ENCODE measurements around the gene DERA. TPM values are rescaled to one million over a fixed set of nuclear protein-coding genes. Genes with fewer than 3 reads are reported as not detected.

The DERA gene
- total and polyA plus RNA-seq, 2 of the 8 experiments (the other 6 are each of a cell fraction or from before 2014, with no cell fraction given) = 13.1 to 17.1 TPM

GRCh38 chr12:16076970-16077522 lies 165.9 kb downstream of the DERA start:
- Histone ChIP-seq H3K56ac (replicated peaks; ENCODE audit: insufficient read length, low read depth, low read length) (no peak overlapping the region), H3K23ac (ENCODE audit: insufficient read length) (no peak overlapping the region), H2BK12ac (ENCODE audit: low read depth, low read length) (no peak overlapping the region), H4K8ac (ENCODE audit: extremely low read depth, insufficient read depth, low read length) (no peak overlapping the region), H3K9ac (replicated peaks in 1 of 4; ENCODE audit: extremely low read depth in 1 of 4, low read depth in 3 of 4, low read length in 3 of 4) (no peak overlapping the region), H3K27me3 (replicated peaks in 1 of 4; ENCODE audit: control insufficient read depth in 3 of 4, extremely low read depth in 1 of 4, insufficient read depth in 3 of 4, low read length in 3 of 4) (no peaks in the 10 kb centered on the region), H3K23me2 (ENCODE audit: low read depth, low read length) (no peaks in the 10 kb centered on the region), H3K27ac (ENCODE audit: low read depth, low read length) (no peak overlapping the region), H3K4me1 (replicated peaks in 1 of 4; ENCODE audit: control insufficient read depth in 3 of 4, insufficient read depth in 4 of 4, low read length in 3 of 4) (no peaks in the 10 kb centered on the region), H3K4ac (replicated peaks; ENCODE audit: insufficient read length, low read depth, low read length) (no peak overlapping the region), H4K5ac (ENCODE audit: insufficient read length, low read depth, low read length) (no peak overlapping the region), H3K4me3 (ENCODE audit: extremely low read depth in 1 of 4, insufficient read depth in 2 of 4, low read depth in 3 of 4, low read length in 4 of 4) (no peak overlapping the region), H3K18ac (ENCODE audit: extremely low read depth, low read length) (no peak overlapping the region), H3K4me2 (ENCODE audit: insufficient read depth in 1 of 2, low read depth in 2 of 2, low read length in 2 of 2) (no peak overlapping the region), H2AFZ (ENCODE audit: low read length) (no peak overlapping the region), H3K9me3 (ENCODE audit: insufficient read depth in 2 of 2, low read depth in 1 of 2, low read length in 1 of 2) (no peaks in the 10 kb centered on the region), H2BK5ac (ENCODE audit: low read depth, low read length) (no peak overlapping the region; the same call in 1 of the 2 replicates), H4K20me1 (replicated peaks in 1 of 2; ENCODE audit: control insufficient read depth in 1 of 2, insufficient read depth in 2 of 2, low read length in 2 of 2) (no peaks in the 10 kb centered on the region), H3K79me2 (ENCODE audit: control insufficient read depth in 1 of 2, insufficient read depth in 2 of 2, low read length in 2 of 2) (no peaks in the 10 kb centered on the region), H2AK5ac (ENCODE audit: low read depth, low read length) (no peak overlapping the region), H2BK120ac (replicated peaks; ENCODE audit: low read depth, low read length) (no peak overlapping the region), H3K14ac (ENCODE audit: insufficient read length) (no peak overlapping the region), H2BK20ac (ENCODE audit: low read length) (no peak overlapping the region), H4K91ac (replicated peaks; ENCODE audit: insufficient read length, low read length) (no peak overlapping the region), H3K36me3 (ENCODE audit: control insufficient read depth in 2 of 4, insufficient read depth in 4 of 4, low read length in 3 of 4) (no peaks in the 10 kb centered on the region), H3K79me1 (ENCODE audit: low read depth, low read length) (no peaks in the 10 kb centered on the region), H2BK15ac (ENCODE audit: low read length) (no peak overlapping the region)
- POLR2A ChIA-PET (ENCODE audit: partially characterized antibody) = interaction anchor here (1.3 to 1.5 kb wide), 2 partner anchors 9 to 306 kb away, joined by 3 to 4 read pairs; no protein-coding TSS in a partner anchor
- FAIRE-seq (no peak), DNase-seq (ENCODE audit: low read depth in 1 of 2, low spot score in 2 of 2) (no peak)
- no peak for TF ChIP-seq SIRT6 (IDR thresholded peaks at IDR 0.05; ENCODE audit: low read length)
- CTCF ChIA-PET (ENCODE audit: partially characterized antibody) = interaction anchor here (0.6 to 1.9 kb wide), 19 partner anchors 10 to 453 kb away, joined by 3 to 12 read pairs (median 4); no protein-coding TSS in a partner anchor
- WGBS, 2 experiments (ENCODE audit: extremely low coverage in 1 of 2, insufficient coverage in 1 of 2, insufficient read length in 1 of 2, insufficient replicate concordance in 2 of 2, low coverage in 1 of 2, low lambda C conversion rate in 2 of 2, missing lambda C conversion rate in 1 of 2) = 100% methylated on average over 1 of the region's 1 CpG; no CpG with 5 or more reads in 1 of the 2 experiments
